Peyer's patch (tissue), 4 donors: ENCODE data around the gene RINL.

Experiments used
- POLR2A ChIP-seq, 2 donors: fragments of 450-650 bp; IDR thresholded peaks; one replicate each; pipeline ENCODE4 v1.5.1; 2017; ENCODE audit warnings: antibody characterized with exemption in 2 of 2, mild to moderate bottlenecking in 2 of 2, moderate library complexity in 2 of 2
- TF ChIP-seq, protein P1 (sequence below), 6 experiments: fragments of 450-650 bp in 4 of 6; fragments of 200-600 bp in 2 of 6; sonication (generic) in 1 of 6; IDR thresholded peaks; one replicate each; pipeline ENCODE4 v1.5.1; 2017 to 2019; ENCODE audit warnings: antibody characterized with exemption in 6 of 6, mild to moderate bottlenecking in 3 of 6, moderate library complexity in 1 of 6

DNA sequence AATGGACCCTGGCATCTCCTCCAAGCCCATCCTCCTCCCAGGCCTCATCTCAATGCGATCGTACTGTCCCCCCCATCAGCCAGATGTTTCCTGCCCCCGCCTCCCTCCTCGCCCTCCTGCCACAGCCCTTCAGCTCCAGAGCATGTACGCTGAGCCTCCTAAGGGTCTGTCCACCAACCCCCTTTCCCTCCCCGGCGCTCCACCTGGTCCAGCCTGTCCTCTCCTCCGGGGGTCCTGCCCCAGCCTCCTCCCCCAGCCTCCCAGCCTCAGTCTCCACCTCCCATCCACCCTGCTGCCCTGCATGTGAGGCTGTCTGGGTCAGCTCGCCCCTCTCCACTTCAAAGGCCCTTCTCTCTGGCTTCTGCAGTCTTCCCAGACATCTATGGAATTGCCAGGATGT, 16.9 kb upstream of the RINL start:
- no peak for TF ChIP-seq POLR2A (IDR thresholded peaks at IDR 0.05)
- TF ChIP-seq, protein P1, sequence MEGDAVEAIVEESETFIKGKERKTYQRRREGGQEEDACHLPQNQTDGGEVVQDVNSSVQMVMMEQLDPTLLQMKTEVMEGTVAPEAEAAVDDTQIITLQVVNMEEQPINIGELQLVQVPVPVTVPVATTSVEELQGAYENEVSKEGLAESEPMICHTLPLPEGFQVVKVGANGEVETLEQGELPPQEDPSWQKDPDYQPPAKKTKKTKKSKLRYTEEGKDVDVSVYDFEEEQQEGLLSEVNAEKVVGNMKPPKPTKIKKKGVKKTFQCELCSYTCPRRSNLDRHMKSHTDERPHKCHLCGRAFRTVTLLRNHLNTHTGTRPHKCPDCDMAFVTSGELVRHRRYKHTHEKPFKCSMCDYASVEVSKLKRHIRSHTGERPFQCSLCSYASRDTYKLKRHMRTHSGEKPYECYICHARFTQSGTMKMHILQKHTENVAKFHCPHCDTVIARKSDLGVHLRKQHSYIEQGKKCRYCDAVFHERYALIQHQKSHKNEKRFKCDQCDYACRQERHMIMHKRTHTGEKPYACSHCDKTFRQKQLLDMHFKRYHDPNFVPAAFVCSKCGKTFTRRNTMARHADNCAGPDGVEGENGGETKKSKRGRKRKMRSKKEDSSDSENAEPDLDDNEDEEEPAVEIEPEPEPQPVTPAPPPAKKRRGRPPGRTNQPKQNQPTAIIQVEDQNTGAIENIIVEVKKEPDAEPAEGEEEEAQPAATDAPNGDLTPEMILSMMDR (IDR thresholded peaks at IDR 0.05): no peak
